LHCN-M2 (cell line): ENCODE results near the gene THSD4. TPM values are rescaled to one million over a fixed set of nuclear protein-coding genes. Genes with fewer than 3 reads are reported as not detected.

Experiments
- DNase-seq: peaks from one replicate; pipeline ENCODE4 v3.0.0-alpha.2; 2012; ENCODE audit warnings: low read depth
- total RNA-seq: library from RNA; depleted of rRNA; stranded (reverse); fragments of >200 nt; gene quantifications from 2 replicates; pipeline ENCODE4 v1.2.3, GENCODE V29; 2014

THSD4 gene
- total RNA-seq, 1 experiment from 2014 or later: 13.0 TPM

DNA sequence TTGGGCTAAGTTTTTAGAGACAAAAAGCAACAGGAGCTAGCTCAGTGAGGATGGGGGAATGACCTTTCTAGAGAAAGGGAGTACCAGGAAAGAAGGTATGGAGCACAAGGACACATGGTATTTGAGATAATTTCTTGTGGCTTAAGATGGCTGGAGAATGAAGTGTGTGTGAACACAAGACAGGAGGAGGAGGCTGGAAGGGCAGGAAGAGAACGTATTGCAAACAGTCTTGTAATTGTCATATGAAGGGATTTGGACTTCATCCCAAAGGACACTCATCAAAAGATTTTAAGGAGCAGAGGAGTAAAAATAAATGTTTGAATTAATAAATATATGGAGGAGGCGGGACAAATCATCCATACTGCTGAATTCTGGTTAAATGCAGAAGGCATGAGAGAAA, 426.5 kb downstream of the THSD4 start:
- DNase-seq: no peak

DNA sequence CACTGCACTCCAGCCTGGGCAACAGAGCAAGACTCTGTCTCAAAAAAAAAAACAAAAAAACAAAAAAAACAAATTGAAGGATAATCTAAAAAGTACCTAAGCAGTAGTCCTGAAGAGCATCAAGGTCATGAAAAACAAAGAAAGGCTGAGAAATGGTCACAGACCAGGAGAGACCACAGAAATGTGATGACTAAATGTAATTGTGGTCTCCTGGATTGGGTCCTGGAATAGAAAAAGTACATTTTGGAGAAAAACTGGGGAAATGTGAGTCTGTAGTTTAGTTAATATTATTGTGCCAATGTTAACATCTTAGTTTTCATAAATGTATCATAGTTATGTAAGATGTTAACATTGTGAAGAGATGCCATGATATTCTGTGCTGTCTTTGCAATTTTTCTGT, 427.6 kb downstream of the THSD4 start:
- peak; percentile 64 for DNase-seq

GRCh38 chr15:71543413-71543812, 428.1 kb downstream of the THSD4 start:
- no peak for DNase-seq

GRCh38 chr15:71545223-71545760, 430.0 kb downstream of the THSD4 start:
- no peak for DNase-seq

- DNase-seq: no peak
Observed at GRCh38 chr15:71545923-71546322, 430.7 kb downstream of the THSD4 start.

GRCh38 chr15:71547011-71547410, 431.7 kb downstream of the THSD4 start:
- DNase-seq: no peak

DNA sequence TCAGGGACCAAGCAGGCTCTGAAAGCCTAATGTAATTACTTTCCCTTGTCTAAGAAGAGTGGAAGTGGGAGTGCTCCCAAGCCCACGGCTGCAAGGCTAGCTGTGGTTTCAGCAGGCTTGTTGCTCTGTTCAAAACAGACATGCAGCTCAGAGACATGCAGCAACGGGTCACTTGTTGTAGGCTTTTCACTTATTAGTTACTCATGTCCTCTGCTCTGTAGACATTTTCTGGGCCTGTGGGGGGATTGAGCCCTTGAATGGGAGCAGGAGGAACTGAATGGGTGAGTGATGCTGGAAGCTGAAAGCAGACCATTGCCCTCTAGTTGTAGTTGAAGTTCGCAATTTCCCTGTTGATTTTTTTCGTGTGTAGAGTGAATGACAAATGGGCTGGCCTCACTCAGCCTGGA, 433.1 kb downstream of the THSD4 start:
- no peak for DNase-seq

- no peak for DNase-seq
Observed at GRCh38 chr15:71549091-71549490, 433.8 kb downstream of the THSD4 start.

DNA sequence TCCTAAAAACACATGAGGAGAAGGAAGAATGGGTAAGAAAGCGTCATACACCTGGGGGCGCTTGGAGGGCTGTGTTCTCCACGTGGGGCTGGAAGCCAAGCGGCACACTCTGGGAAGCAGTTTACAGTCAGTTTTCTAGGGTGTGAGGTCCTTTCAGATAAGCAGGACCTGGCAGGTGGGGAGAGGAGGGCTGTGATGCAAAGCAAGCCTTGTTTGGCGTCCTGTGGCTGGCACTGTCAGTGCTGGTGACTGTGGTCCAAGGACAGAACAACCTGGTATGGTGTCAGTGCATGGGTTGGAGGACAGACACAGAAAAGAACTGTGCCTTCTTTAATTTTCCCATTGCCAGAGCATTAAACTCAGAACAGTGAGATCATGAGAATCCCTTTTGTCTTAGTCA, 434.4 kb downstream of the THSD4 start:
- DNase-seq: no peak

DNA sequence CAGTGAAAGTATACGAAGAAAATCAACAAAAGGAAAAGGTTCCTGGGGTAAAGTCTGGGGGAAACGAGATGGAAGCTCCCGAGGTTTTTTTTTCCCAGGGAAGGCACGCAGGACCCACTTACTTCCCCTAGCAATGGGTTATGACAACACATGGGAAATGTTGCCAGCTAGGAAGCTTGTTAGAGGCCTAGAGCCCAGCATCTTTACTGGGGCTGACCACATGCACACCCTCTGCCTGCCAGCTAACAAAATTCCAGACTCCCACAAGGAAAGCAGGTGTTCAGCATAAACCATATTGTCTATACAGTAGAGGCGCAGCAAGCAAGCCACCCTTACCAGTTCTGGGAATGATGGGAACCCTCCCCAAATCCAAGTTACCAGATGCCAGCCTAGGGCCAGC, 436.3 kb downstream of the THSD4 start:
- peak; percentile 67 for DNase-seq

DNA sequence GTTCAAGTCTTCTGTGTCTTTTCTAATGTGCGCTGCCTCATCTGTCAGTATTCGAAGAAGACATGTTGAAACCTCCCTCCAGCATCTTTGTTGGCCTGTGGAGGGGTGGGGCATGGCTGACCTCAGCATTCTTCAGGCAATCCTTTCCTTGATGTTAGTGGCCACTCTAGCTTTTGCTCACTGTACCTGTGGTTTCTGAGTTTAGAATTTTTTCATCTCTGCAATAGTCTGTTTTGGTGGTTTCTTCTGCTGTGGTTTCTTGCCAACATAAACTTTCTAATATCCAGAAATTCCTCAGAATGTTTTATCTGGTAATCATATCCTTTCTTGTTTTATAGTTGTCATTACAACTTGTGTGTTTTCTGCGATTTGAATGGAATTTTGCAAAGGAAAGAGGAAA, 443.8 kb downstream of the THSD4 start:
- peak; percentile 88 for DNase-seq

- no peak for DNase-seq
Observed at GRCh38 chr15:71559616-71560015, 444.3 kb downstream of the THSD4 start.

GRCh38 chr15:71562251-71562650, 447.0 kb downstream of the THSD4 start:
- no peak for DNase-seq

GRCh38 chr15:71564217-71564616, 448.9 kb downstream of the THSD4 start:
- no peak for DNase-seq

- no peak for DNase-seq
Observed at GRCh38 chr15:71565006-71565405, 449.7 kb downstream of the THSD4 start.

- no peak for DNase-seq
Observed at GRCh38 chr15:71565631-71566160, 450.4 kb downstream of the THSD4 start.

- DNase-seq: no peak
Observed at GRCh38 chr15:71566226-71566625, 451.0 kb downstream of the THSD4 start.

DNA sequence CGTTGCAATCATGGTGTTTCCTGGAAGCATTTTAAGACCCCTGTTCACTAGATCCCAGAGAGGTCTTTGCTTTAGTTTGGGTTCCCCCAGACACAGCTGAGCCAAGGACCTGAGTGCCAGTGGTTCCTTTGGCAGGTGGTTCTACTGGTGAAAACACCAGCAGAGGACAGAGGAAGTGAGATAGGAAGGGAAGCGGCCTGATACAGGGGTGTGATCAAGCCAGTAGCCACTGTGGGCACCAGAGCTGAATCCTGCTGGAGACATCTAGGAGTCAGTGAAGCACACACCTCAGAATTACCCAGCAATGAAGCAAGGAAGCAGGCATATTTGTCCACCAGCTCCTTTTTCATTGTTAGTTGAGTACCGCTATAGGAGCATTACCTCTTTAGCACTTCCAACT, 451.9 kb downstream of the THSD4 start:
- no peak for DNase-seq

DNA sequence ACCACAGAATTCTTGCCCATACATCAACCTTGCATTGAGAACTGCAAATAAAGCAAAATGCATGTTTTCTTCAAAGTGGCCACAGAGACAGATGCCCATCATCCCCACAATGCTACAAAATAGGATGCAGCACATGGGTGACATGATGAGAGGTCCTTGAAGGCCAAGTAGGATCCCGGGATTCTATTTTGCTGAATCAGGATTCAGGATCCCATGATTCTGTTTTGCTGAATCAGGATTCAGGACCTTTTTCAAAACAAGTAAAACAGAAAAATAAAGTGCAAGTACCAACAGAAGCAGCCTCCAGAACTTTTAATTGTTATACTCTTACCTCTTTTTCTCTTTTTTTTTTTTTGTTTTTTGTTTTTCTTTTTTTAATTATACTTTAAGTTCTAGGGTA, 453.0 kb downstream of the THSD4 start:
- DNase-seq: no peak

- peak; percentile 19 for DNase-seq
Observed at GRCh38 chr15:71570736-71571135, 455.5 kb downstream of the THSD4 start.

DNA sequence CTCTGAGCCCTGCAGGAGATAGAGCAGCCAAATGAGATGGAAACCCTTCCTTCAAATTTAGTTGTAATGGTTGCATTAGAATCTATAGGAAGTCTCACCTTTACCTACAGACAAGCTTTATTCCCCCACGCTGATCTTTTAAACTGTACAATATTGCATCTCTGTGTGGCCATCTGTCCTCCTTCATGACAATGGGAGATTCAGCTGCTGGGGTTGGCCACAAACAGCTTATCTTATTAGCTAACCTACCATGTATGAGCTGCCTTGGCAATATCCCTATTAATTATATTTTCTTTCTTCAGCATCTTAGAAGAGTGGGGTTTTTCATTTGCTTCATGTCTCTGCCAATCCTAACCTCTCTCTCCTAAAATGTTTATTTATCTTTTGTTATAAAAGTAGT, 456.4 kb downstream of the THSD4 start:
- no peak for DNase-seq

GRCh38 chr15:71572452-71573053, 457.3 kb downstream of the THSD4 start:
- DNase-seq: peak; percentile 44

GRCh38 chr15:71573599-71573998, 458.3 kb downstream of the THSD4 start:
- no peak for DNase-seq
